HG02840 (cell line): ENCODE data around the gene NUP85.
"Not testable (repeated sequence)": the region's sequence is repeated elsewhere in the genome, so short reads cannot be mapped to it uniquely, and the experiment has no call there.

ENCODE experiments used
- ATAC-seq: cut with Tn5 transposase; IDR thresholded peaks from one replicate; pipeline ENCODE4 v1.9.1; 2021; ENCODE audit warnings: mild to moderate bottlenecking, moderate library complexity, moderate number of reproducible peaks; ENCODE audit not compliant: unreplicated experiment, low FRiP score

Gene NUP85

GRCh38 chr17:75205037-75205792 is at the start of gene NUP85:
Gene NUP85, plus strand, starts transcription at chr17:75205679. Its CDS starts 83 bp downstream, at chr17:75205762.
- ATAC-seq, result peak; percentile 75

GRCh38 chr17:75158480-75158879 is 47.0 kb upstream of the NUP85 start:
- ATAC-seq, result not testable (repeated sequence)

- ATAC-seq, result no peak
Observed at GRCh38 chr17:75159196-75160031, 46.1 kb upstream of the NUP85 start.

GRCh38 chr17:75160211-75160610 is 45.3 kb upstream of the NUP85 start:
- ATAC-seq, result no peak

GRCh38 chr17:75163074-75163473 is 42.4 kb upstream of the NUP85 start:
- ATAC-seq, result no peak

- ATAC-seq, result not testable (repeated sequence)
Observed at GRCh38 chr17:75164606-75165005, 40.9 kb upstream of the NUP85 start.

GRCh38 chr17:75168998-75169397 is 36.5 kb upstream of the NUP85 start:
- ATAC-seq, result no peak

GRCh38 chr17:75173526-75173925 is 32.0 kb upstream of the NUP85 start:
- ATAC-seq, result no peak

GRCh38 chr17:75174996-75175395 is 30.5 kb upstream of the NUP85 start:
- ATAC-seq, result no peak

GRCh38 chr17:75176625-75177024 is 28.9 kb upstream of the NUP85 start:
- no peak for ATAC-seq

- ATAC-seq, result no peak
Observed at GRCh38 chr17:75178453-75178852, 27.0 kb upstream of the NUP85 start.

GRCh38 chr17:75181110-75181509 is 24.4 kb upstream of the NUP85 start:
- ATAC-seq, result no peak

- ATAC-seq, result no peak
Observed at GRCh38 chr17:75181608-75182318, 23.7 kb upstream of the NUP85 start.

- peak; percentile 9 for ATAC-seq
Observed at GRCh38 chr17:75182319-75182568, 23.2 kb upstream of the NUP85 start.

- ATAC-seq, result peak; percentile 70
Observed at GRCh38 chr17:75182569-75183436, 22.7 kb upstream of the NUP85 start, which contains the start of gene SUMO2. Gene SUMO2, minus strand, starts transcription at chr17:75182959. Its CDS starts 125 bp downstream, at chr17:75182834.

- ATAC-seq, result no peak
Observed at GRCh38 chr17:75183999-75184884, 21.2 kb upstream of the NUP85 start.

GRCh38 chr17:75188614-75189013 is 16.9 kb upstream of the NUP85 start:
- no peak for ATAC-seq

- no peak for ATAC-seq
Observed at GRCh38 chr17:75191584-75191983, 13.9 kb upstream of the NUP85 start.

- no peak for ATAC-seq
Observed at GRCh38 chr17:75194879-75195278, 10.6 kb upstream of the NUP85 start.
